T-helper 2 cell (primary cell): Measurements from ENCODE around the gene MYO15B.

ENCODE experiments used
- DNase-seq, 5 experiments: peaks; one replicate each; pipeline versions ENCODE4 v3.0.0 to v3.0.0-alpha.2; 2012 to 2022

MYO15B gene

GRCh38 chr17:75558666-75559530, 28.7 kb upstream of the MYO15B start:
- DNase-seq = no peak

- no peak for DNase-seq
Measured at GRCh38 chr17:75559958-75560533, 27.6 kb upstream of the MYO15B start.

GRCh38 chr17:75561927-75562603, 25.5 kb upstream of the MYO15B start:
- peak in 1 of 5 experiments; percentile 17 for DNase-seq

- no peak for DNase-seq
Measured at GRCh38 chr17:75563063-75563758, 24.4 kb upstream of the MYO15B start.

GRCh38 chr17:75564195-75564594, 23.4 kb upstream of the MYO15B start:
- DNase-seq = no peak

- DNase-seq = no peak
Measured at GRCh38 chr17:75565066-75565465, 22.5 kb upstream of the MYO15B start.

DNA sequence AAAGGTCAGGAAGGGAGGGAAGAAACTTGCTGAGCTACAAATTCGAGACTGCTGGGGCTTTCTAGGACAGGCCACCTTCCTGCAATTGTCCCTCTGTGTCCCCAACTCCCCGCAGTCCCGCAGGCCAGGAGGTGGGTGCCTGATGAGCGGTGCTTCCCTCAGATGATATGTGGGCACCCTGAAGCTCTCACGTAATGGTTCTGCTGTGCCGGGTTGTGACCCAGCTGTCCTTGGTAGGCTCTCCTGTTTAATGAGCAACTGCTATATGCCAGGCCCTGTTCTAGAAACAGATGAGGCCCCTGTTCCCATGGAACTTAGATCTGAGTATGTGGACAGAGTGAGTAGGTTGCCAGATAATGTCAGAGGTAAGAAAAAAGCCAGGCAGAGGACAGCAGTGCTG, 22.0 kb upstream of the MYO15B start:
- no peak for DNase-seq

DNA sequence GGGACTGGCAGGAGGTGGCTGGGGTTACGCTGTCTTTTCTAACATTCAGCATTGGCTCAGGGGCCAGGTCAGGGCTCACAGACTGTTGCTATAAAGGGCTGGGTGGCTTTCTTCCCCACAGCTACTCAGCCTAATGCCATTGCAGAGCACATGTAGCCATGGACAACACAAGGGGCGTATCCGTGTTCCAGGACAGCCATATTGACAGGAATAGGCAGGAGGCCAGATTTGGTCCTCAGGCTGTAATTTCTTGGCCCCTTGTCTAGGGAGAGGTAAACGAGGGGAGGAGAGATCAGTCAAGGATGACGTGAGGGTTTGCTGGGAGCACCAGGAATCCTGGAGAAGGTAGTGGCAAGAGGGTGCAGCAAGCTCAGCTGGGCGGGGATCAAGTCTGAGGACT, 21.2 kb upstream of the MYO15B start:
- DNase-seq = no peak

DNA sequence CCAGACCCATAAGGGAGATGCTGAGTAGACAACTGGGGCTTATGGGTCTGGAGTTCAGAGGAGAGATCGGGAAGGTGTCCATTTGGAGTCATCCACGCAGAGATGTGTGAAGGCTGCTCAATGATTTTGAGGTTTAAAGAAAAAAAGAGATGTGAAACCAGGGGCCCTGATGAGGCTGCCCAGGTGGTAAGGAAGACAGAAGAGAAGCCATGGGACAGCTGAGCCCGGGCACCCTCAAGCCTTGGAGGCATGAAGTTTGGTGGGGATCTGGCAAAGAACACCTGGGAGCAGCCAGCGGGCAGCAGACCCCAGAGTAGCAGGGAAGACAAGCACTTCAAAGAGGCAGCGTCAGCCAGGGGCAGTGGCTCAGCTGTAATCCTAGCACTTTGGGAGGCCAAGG, 20.8 kb upstream of the MYO15B start:
- no peak for DNase-seq

- no peak for DNase-seq
Measured at GRCh38 chr17:75568412-75569255, 19.0 kb upstream of the MYO15B start.

- DNase-seq = no peak
Measured at GRCh38 chr17:75570034-75570676, 17.4 kb upstream of the MYO15B start.

DNA sequence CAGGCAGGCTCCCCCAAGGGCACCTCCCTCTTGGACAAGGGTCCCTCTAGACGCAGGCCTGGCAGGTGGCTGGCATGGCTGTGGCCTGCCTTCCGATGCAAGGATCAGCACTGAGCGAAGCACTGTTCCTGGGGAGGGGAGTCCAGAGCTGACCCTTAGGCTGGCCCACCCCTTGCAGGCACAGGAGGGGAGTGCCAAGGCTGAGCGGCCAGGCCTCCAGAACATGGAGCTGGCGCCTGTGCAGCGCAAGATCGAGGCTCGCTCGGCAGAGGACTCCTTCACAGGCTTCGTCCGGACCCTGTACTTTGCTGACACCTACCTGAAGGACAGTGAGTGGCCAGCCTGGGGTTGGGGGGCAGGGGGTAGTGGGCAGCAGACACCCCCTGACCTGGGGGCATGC, 16.8 kb upstream of the MYO15B start:
- no peak for DNase-seq

- peak in 1 of 5 experiments; percentile 30 for DNase-seq
Measured at GRCh38 chr17:75571197-75571884, 16.3 kb upstream of the MYO15B start.

GRCh38 chr17:75571885-75572215, 15.8 kb upstream of the MYO15B start:
- no peak for DNase-seq

DNA sequence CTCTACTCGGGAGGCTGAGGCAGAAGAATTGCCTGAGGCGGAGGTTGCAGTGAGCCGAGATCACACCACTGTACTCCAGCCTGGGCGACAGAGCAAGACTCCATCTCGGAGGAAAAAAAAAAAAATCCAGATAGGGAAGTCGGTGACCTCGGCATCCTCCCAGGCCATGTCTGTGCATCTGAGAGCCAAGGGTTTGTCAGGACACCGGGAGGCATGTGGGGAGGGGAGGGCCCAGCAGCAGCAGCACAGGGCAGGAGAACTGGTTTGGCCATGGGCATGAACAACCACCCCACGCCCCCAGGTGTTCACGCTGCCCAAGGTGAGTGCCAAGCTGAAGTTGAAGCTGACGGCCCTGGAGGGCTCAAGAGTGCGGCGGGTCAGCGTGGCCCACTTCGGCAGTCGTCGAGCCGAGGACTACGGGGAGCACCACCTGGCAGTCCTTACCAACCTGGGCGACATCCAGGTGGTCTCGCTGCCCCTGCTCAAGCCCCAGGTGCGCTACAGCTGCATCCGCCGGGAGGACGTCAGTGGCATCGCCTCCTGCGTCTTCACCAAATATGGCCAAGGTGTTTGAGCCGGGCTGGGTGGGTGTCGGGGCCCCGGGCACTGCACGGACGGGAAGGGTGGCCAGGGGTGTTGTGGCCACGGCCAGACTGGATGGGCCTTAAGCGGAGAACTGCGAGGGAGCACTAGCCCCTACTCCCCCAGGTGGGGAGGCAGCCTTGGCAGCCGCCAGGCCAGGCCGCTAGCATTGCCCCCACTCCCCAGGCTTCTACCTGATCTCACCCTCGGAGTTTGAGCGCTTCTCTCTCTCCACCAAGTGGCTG, 14.7 kb upstream of the MYO15B start:
- no peak for DNase-seq

- DNase-seq = no peak
Measured at GRCh38 chr17:75573540-75573957, 14.1 kb upstream of the MYO15B start.

GRCh38 chr17:75573994-75574393, 13.6 kb upstream of the MYO15B start:
- no peak for DNase-seq

DNA sequence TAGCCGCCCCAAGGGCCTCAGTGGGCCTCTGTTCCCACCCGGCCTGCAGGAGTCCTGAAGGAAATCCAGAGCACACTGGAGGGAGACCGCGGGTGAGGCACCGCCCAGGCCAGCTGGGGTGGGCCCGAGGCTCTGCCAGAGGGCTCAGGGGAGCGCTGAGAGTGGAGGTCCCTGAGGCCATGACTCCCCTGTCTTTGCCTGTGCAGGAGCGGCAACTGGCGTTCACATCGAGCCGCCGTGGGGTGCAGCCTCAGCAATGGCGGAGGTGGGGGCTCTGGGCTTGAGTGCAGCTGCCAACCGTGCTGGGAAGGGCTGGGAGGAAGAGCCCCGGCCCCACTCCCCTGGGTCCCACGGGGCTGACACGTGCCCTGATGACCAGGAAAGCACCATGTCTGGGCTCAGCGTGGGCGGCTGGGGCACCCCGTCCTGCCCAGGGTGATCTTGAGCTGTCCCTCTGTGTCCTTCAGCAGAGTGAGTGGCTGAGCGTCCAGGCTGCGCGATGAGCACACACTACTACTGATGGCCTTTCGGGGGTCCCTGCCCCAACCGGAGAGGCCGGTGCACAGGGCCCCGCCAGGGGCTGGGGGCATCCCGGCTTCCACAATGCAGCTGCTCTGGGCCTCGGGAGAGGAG, 13.1 kb upstream of the MYO15B start:
- no peak for DNase-seq

DNA sequence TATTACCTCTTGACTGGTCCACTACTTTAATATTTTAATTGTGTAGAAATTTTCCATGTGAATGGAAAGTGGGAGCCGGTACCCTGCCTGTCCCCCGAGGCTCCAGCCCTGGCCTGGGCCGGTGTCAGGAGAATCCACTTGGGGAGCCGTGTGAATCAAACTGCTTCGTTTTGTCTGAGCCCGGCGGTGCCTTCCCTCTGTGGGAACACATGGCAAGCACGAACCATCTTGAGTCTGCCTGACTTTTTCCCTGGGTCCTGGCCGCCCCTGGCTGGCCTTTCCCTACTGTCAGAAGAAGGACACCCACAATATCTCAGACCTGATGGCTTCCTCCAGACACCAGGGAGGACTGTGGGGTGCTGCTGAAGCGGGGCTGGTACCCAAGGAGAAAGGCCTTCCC, 12.4 kb upstream of the MYO15B start:
- no peak for DNase-seq

GRCh38 chr17:75575728-75576127, 11.9 kb upstream of the MYO15B start:
- DNase-seq = no peak
